Kidney (tissue), 14 donors: ENCODE measurements around the gene EP400. TPM values are rescaled to one million over a fixed set of nuclear protein-coding genes. Genes with fewer than 3 reads are reported as not detected.

ENCODE experiments used
- DNase-seq, 5 donors: peaks; one replicate each; pipeline ENCODE4 v3.0.0-alpha.2; 2013 to 2020
- FAIRE-seq: peaks from 2 replicates; lab custom pipeline; 2012; peaks lifted over from hg19 to GRCh38; lab: Jason Lieb, UNC
- H3K27ac ChIP-seq, 2 donors: one replicate each; pipeline ENCODE4 v1.7.0; 2013; ENCODE audit warnings: low read depth in 2 of 2, low read length in 2 of 2, inconsistent platforms in 1 of 2
- H3K27me3 ChIP-seq: one replicate; pipeline ENCODE4 v1.7.1; 2013; ENCODE audit warnings: low read length, inconsistent platforms; ENCODE audit not compliant: control insufficient read depth, insufficient read depth
- H3K36me3 ChIP-seq, 3 donors: one replicate each; pipeline versions ENCODE4 v1.7.0 to v1.7.1; 2013; ENCODE audit warnings: low read length in 3 of 3, control low read depth in 1 of 3, inconsistent platforms in 1 of 3; ENCODE audit not compliant: insufficient read depth in 3 of 3, control insufficient read depth in 2 of 3
- H3K4me1 ChIP-seq, 3 donors: one replicate each; pipeline versions ENCODE4 v1.7.0 to v1.7.1; 2013; ENCODE audit warnings: low read length in 3 of 3, inconsistent platforms in 1 of 3, low read depth in 1 of 3; ENCODE audit not compliant: control insufficient read depth in 2 of 3, insufficient read depth in 2 of 3
- H3K4me3 ChIP-seq, 3 donors: one replicate each; pipeline versions ENCODE4 v1.7.0 to v1.8.1; 2013; ENCODE audit warnings: low read length in 3 of 3, control low read depth in 1 of 3, inconsistent platforms in 1 of 3
- H3K9ac ChIP-seq, 3 donors: one replicate each; pipeline versions ENCODE4 v1.7.0 to v1.7.1; 2013; ENCODE audit warnings: low read length in 3 of 3, control low read depth in 1 of 3, inconsistent platforms in 1 of 3
- H3K9me3 ChIP-seq, 3 donors: one replicate each; pipeline versions ENCODE4 v1.7.0 to v1.7.1; 2013; ENCODE audit warnings: low read length in 3 of 3, control low read depth in 1 of 3, inconsistent platforms in 1 of 3; ENCODE audit not compliant: control insufficient read depth in 2 of 3, insufficient read depth in 1 of 3
- intact Hi-C: fragments of 100-400 bp; cut with DNase I; formaldehyde crosslinking; loops from one replicate; pipeline ENCODE4 v1.11.1; 2022
- polyA plus RNA-seq: library from polyadenylated mRNA; stranded (reverse); fragments of 350-450 nt; fragmentation: Illumina TruSeq; extraction: RNeasy Lipid Tissue Mini Kit (QIAGEN cat#74804); gene quantifications from one replicate; pipeline ENCODE4 v1.2.3, GENCODE V29; 2014; ENCODE audit warnings: low read depth, low replicate concordance; ENCODE audit not compliant: insufficient read depth
- total RNA-seq: library from RNA; stranded (reverse); fragmentation: NEBNext Ultra II Directional; extraction: Animal tissue kit (Norgen Biotek cat#: 25700); gene quantifications from one replicate; pipeline ENCODE4 v1.2.1, GENCODE V29; 2021
- TF ChIP-seq, protein P1 (sequence below): IDR thresholded peaks from 3 replicates; pipeline ENCODE4 v1.5.1; 2012; ENCODE audit warnings: mild to moderate bottlenecking, moderate library complexity, borderline replicate concordance; ENCODE audit not compliant: insufficient read depth; ENCODE audit errors: extremely low read depth
- donor health status: control.
- donor health status: control.
- donor health status: control.
- donor health status: control.
- donor health status: control.
- donor health status: DM: yes; HTN: yes; CAD: no.
- donor health status: Normal renal cell carcinoma (clear cell type).

Gene EP400
- total and polyA plus RNA-seq, 2 donors from 2014 or later: 7.5 to 44.7 TPM

DNA sequence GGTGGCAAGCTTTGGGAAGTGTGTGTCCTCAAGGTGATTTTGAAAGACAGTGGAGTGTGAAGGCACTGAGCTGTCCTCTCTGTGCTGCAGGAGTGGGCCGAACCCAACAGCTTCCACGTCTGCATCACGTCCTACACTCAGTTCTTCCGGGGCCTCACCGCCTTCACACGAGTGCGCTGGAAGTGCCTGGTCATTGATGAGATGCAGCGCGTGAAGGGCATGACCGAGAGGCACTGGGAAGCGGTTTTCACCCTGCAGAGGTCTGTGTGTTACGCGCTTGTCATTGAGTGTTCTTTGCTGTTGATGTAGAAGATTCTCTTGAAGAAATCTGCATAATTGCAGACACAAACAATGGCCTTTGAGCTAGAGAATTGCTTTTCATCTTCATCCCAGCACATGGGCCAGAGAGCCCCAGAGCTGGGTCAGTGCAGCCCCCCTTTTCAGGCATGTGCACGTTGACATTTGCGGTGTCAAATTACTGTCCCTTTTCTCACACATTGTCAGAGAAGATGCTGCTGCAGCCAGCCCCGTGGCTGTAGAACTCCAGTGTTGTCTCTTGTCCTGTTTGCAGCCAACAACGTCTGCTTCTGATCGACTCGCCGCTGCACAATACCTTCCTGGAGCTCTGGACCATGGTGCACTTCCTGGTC, 63.3 kb downstream of the EP400 start:
- no peak overlapping the region for H3K27ac ChIP-seq
- H3K27me3 ChIP-seq: no peaks in the 10 kb centered on the region
- intact Hi-C loops: no loop called here
- peak in 4 of 5 donors; percentile 32 to 55 (median 42) for DNase-seq
- TF ChIP-seq, protein P1, sequence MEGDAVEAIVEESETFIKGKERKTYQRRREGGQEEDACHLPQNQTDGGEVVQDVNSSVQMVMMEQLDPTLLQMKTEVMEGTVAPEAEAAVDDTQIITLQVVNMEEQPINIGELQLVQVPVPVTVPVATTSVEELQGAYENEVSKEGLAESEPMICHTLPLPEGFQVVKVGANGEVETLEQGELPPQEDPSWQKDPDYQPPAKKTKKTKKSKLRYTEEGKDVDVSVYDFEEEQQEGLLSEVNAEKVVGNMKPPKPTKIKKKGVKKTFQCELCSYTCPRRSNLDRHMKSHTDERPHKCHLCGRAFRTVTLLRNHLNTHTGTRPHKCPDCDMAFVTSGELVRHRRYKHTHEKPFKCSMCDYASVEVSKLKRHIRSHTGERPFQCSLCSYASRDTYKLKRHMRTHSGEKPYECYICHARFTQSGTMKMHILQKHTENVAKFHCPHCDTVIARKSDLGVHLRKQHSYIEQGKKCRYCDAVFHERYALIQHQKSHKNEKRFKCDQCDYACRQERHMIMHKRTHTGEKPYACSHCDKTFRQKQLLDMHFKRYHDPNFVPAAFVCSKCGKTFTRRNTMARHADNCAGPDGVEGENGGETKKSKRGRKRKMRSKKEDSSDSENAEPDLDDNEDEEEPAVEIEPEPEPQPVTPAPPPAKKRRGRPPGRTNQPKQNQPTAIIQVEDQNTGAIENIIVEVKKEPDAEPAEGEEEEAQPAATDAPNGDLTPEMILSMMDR: no peak
- no peaks in the 10 kb centered on the region for H3K4me1 ChIP-seq
- no peak overlapping the region for H3K9ac ChIP-seq
- H3K9me3 ChIP-seq: no peaks in the 10 kb centered on the region
- peaks cover 4 to 63% (median 30%) of the 10 kb centered on the region in 3 donors for H3K36me3 ChIP-seq
- no peak overlapping the region for H3K4me3 ChIP-seq
- FAIRE-seq: no peak

DNA sequence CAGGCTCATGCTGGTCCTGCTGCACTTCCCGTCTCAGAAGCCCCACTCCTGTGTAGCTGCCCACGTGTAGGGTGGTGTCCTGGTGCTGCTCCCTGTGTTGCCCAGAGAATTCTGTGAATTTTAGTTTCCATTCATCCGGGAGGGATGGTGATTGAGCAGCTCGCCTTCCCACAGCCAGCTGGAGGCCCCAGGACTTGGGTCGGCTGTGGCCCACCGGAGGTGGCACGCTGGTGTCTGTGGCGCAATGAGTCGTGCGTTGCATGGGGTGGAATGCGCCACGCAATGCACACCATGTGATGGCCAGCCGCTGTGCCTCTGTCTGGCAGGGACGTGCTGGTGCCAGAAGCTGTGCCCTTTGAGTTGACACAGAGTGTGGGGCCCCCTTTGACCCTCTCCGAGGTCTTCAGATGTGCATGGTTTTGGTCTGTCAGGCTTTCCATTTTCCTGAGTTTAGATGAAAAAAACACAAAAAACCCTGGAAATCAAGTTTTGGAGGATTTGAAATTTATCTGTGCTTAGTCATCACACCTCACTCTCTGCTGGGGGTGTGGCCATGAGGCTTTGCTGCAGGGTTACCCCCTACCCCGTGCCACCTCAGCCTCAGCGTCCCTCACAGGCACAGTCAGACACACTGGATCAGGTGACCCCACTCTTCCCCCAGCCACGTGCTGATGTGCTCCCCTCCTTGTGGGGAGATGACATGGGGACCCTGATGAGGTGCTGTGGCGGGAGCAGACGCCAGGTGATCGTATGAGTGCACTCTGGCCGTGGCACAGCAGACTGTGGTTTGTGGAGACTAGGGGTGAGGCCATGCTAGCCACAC, 64.6 kb downstream of the EP400 start:
- Histone ChIP-seq H3K4me3 (no peak overlapping the region), H3K27ac (no peak overlapping the region), H3K4me1 (no peaks in the 10 kb centered on the region), H3K9ac (no peak overlapping the region), H3K36me3 (peaks cover 8 to 71% (median 37%) of the 10 kb centered on the region in 3 donors), H3K27me3 (no peaks in the 10 kb centered on the region), H3K9me3 (no peaks in the 10 kb centered on the region)
- intact Hi-C loops: no loop called here
- DNase-seq: peak in 2 of 5 donors; percentile 4 to 57
- TF ChIP-seq, protein P1: no peak
- no peak for FAIRE-seq

GRCh38 chr12:132014915-132015280, 65.2 kb downstream of the EP400 start:
- DNase-seq: no peak
- Histone ChIP-seq H3K9me3 (no peaks in the 10 kb centered on the region), H3K9ac (no peak overlapping the region), H3K36me3 (peaks cover 8 to 75% (median 39%) of the 10 kb centered on the region in 3 donors), H3K27ac (no peak overlapping the region), H3K4me1 (no peaks in the 10 kb centered on the region), H3K27me3 (no peaks in the 10 kb centered on the region), H3K4me3 (no peak overlapping the region)
- TF ChIP-seq, protein P1: no peak
- no peak for FAIRE-seq
- intact Hi-C loops: no loop called here
